Right lobe of liver (tissue), 6 donors: ENCODE measurements around the gene TMSB4X. TPM values are rescaled to one million over a fixed set of nuclear protein-coding genes. Genes with fewer than 3 reads are reported as not detected.
"Not testable (repeated sequence)": the region's sequence is repeated elsewhere in the genome, so short reads cannot be mapped to it uniquely, and the experiment has no call there.

Experiments
- ATAC-seq, 4 donors: fragments of 200-7000 bp; cut with Tn5 transposase; one replicate each; pipeline ENCODE4 v1.9.1; 2020; ENCODE audit warnings: mild to moderate bottlenecking in 4 of 4, moderate library complexity in 4 of 4
- DNase-seq, 3 donors: peaks; one replicate each; pipeline ENCODE4 v3.0.0-alpha.2; 2020
- H3K27ac ChIP-seq, 3 donors: fragments of 200-600 bp; one replicate each; pipeline ENCODE4 v1.8.0; 2022
- H3K27me3 ChIP-seq, 2 donors: fragments of 200-600 bp; one replicate each; pipeline ENCODE4 v1.8.0; 2022
- H3K36me3 ChIP-seq, 4 donors: fragments of 200-600 bp; sonication (generic) in 1 of 4; one replicate each; pipeline versions ENCODE4 v1.5.1 to v1.8.0; 2017 to 2022; ENCODE audit warnings: control low read depth in 1 of 4
- H3K4me1 ChIP-seq, 4 donors: fragments of 200-600 bp; sonication (generic) in 1 of 4; one replicate each; pipeline versions ENCODE4 v1.5.1 to v1.8.0; 2017 to 2022; ENCODE audit warnings: control low read depth in 1 of 4
- H3K4me3 ChIP-seq, 3 donors: fragments of 200-600 bp; one replicate each; pipeline ENCODE4 v1.8.0; 2022
- H3K9me3 ChIP-seq, 4 donors: fragments of 200-600 bp; sonication (generic) in 1 of 4; one replicate each; pipeline versions ENCODE4 v1.5.1 to v1.8.0; 2017 to 2022; ENCODE audit warnings: control low read depth in 1 of 4
- CTCF ChIP-seq, 4 donors: fragments of 200-600 bp in 3 of 4; fragments of 450-650 bp in 1 of 4; IDR thresholded peaks; one replicate each; pipeline versions ENCODE4 v1.5.1 to v1.8.0; 2016 to 2022; ENCODE audit warnings: antibody characterized with exemption in 4 of 4, mild to moderate bottlenecking in 2 of 4
- POLR2A ChIP-seq: fragments of 450-650 bp; IDR thresholded peaks from one replicate; pipeline ENCODE4 v1.6.1; 2017; ENCODE audit warnings: antibody characterized with exemption, mild to moderate bottlenecking
- WGBS: methylation state at CpG from one replicate; pipeline ENCODE4 v1.1.6; 2018; ENCODE audit warnings: low coverage, low lambda C conversion rate; ENCODE audit not compliant: insufficient coverage; ENCODE audit errors: missing lambda C conversion rate; 5-methylcytosine and 5-hydroxymethylcytosine counted together
- intact Hi-C, 2 donors: fragments of 100-400 bp; cut with DNase I; formaldehyde crosslinking; loops; one replicate each; pipeline versions ENCODE4 v1.11.2 to v1.14.1; 2022
- total RNA-seq, 6 experiments: library from RNA; depleted of rRNA in 2 of 6; stranded (reverse); fragments of >200 nt in 2 of 6; fragmentation: NEBNext Ultra II Directional in 3 of 6; extraction: Animal tissue kit (Norgen Biotek cat#: 25700) in 3 of 6; gene quantifications; one replicate each; pipeline versions ENCODE4 v1.1.0 to v1.2.4, GENCODE V29; 2016 to 2023
- donor health status: DM: no; HTN: yes; CAD: no.
- donor health status: DM: no; HTN: no; CAD: no.
- donor health status: DM: no; HTN: no; CAD: no.
- donor health status: DM: no; HTN: yes; CAD: no.
- donor health status: DM: no; HTN: yes; CAD: no.

TMSB4X gene
- total RNA-seq, 6 experiments from 2014 or later: 348 to 1,121 (median 708) TPM

DNA sequence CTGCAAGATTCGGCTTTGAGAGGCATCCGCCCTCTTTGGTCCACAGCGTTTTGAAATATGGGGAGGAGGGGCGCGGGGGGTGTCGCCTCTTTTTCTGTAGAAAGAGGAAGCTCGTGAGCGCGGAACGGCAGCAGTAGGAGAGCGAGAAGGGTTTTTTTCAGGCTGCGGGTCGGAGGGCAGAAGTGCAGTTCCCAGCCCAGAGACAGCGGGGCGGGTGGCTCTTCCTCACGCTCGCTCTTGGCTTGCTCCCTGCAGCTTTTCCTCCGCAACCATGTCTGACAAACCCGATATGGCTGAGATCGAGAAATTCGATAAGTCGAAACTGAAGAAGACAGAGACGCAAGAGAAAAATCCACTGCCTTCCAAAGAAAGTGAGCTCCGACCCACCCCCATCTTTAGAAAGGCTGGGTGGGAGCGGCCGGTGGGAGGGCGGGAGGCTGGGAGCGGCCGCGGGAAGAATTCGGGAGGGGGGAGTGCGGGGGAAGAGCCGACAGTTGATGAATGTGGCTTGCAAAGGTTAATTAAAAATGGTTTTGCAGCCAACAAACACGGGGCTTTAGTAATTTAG is 1.2 kb downstream of the TMSB4X start:
- 9% methylated on average over 32 of the region's 34 CpGs for WGBS
- peak; percentile 51 to 70 (median 54) for DNase-seq
- Histone ChIP-seq H3K4me3 (peak overlapping the region; percentile 70 to 74 (median 73)), H3K27me3 (peaks cover 0 to 3% of the 10 kb centered on the region in 2 donors), H3K27ac (peak overlapping the region; percentile 80 to 91 (median 90)), H3K4me1 (peaks cover 0 to 4% (median 0%) of the 10 kb centered on the region in 4 donors), H3K9me3 (no peaks in the 10 kb centered on the region), H3K36me3 (no peaks in the 10 kb centered on the region)
- intact Hi-C loops: no loop called here
- TF ChIP-seq CTCF (IDR thresholded peaks at IDR 0.05) (no peak), POLR2A (no peak)
- peak; percentile 16 to 62 (median 50) for ATAC-seq

DNA sequence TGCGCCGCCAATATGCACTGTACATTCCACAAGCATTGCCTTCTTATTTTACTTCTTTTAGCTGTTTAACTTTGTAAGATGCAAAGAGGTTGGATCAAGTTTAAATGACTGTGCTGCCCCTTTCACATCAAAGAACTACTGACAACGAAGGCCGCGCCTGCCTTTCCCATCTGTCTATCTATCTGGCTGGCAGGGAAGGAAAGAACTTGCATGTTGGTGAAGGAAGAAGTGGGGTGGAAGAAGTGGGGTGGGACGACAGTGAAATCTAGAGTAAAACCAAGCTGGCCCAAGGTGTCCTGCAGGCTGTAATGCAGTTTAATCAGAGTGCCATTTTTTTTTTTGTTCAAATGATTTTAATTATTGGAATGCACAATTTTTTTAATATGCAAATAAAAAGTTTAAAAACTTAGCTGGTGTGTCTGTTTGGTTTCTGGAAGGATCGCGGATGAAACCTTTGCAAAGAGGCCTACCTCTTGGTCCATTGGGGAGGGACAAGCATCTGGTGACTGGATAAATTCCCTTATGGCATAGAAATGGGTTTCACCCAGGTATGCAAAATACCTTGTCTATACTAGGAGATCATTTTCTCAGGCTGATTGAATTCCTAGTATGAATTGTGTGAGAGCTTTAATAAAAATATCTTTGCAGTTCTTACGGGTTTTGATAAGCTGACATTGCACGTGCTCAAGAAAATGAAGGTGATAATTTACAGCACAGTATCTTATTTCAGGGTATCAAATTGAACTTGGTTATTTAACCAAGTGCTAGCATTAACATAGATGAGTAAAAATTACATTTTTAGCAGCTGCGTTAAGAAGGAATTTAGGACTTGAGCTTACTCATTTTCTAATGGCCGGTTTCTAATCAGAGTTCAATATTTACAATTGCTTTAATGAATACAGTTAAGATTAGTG is 2.2 kb downstream of the TMSB4X start:
- H3K4me1 ChIP-seq, intact Hi-C loops, DNase-seq, H3K36me3 ChIP-seq, H3K27me3 ChIP-seq, ATAC-seq, H3K9me3 ChIP-seq: not testable (repeated sequence)
- Histone ChIP-seq H3K4me3 (peak overlapping the region; percentile 70 to 74 (median 73)), H3K27ac (peak overlapping the region in 2 of 3 donors; percentile 80 to 91)
- WGBS: 51% methylated on average over 12 of the region's 12 CpGs

GRCh38 chrX:12977761-12978204 is 2.9 kb downstream of the TMSB4X start:
- peak overlapping the region in 2 of 3 donors; percentile 29 to 91 for H3K27ac ChIP-seq

DNA sequence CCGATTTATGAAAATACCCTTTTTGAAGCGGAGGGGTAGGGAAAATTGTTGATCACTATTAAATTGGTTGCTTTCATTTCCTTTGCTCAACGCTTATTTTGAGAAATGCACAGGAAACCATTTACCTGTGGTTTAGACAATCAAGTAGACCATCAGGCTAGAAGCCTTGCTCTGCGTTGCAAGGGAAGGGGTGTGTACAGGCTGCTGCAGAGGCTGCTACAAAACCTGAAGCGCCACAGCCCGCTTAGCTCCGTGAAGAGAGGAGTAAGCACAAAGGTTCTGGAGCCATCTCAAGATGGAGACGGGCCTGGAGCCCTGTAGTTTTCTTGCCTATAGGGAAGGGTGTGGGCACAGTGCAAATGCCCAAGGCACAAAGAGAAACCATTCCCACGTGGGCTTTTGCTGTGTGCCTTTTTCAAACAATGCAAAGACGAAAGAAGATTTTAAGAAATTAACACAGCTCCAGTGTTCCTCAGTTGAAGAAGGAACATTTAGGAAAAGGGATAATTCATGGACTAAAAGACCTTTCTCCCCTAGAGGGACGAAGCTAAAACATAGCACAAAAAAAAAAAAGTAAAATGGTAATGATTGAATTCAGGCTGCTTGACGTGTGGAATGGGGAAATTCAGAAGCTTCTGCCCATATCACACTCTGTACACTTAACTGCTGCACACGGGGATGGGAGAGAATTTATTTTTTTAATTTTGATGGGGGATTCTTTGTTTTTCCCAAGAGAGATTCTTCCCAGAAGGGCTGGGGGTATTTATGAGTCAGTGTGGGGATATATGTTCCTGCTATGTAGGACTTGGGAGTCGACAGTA is 3.5 kb downstream of the TMSB4X start:
- ATAC-seq: peak; percentile 9 to 33 (median 21)
- H3K4me1 ChIP-seq: no peaks in the 10 kb centered on the region
- intact Hi-C loops: no loop called here
- no peaks in the 10 kb centered on the region for H3K36me3 ChIP-seq
- no peaks in the 10 kb centered on the region for H3K9me3 ChIP-seq
- 30% methylated on average over 14 of the region's 14 CpGs for WGBS
- DNase-seq: peak in 1 of 3 donors; percentile 40
- H3K27ac ChIP-seq: peak overlapping the region; percentile 16 to 91 (median 29)
- peaks cover 0 to 3% of the 10 kb centered on the region in 2 donors for H3K27me3 ChIP-seq
- TF ChIP-seq CTCF (IDR thresholded peaks at IDR 0.05): no peak
- no peak for TF ChIP-seq POLR2A
- peak overlapping the region in 1 of 3 donors; percentile 9 for H3K4me3 ChIP-seq

More at GRCh38 chrX:12977761-12978204, 2.9 kb downstream of the TMSB4X start:
- WGBS: 39% methylated on average over 9 of the region's 9 CpGs
- Histone ChIP-seq H3K4me1 (no peaks in the 10 kb centered on the region), H3K36me3 (no peaks in the 10 kb centered on the region), H3K27me3 (peaks cover 0 to 3% of the 10 kb centered on the region in 2 donors), H3K9me3 (no peaks in the 10 kb centered on the region), H3K4me3 (peak overlapping the region; percentile 70 to 74 (median 73))
- no peak for ATAC-seq
- DNase-seq: no peak
- TF ChIP-seq CTCF (IDR thresholded peaks at IDR 0.05): no peak
- no peak for TF ChIP-seq POLR2A
- intact Hi-C loops: no loop called here
